Vagina (tissue), 2 donors: ENCODE measurements around the gene KRTAP5-10. TPM values are rescaled to one million over a fixed set of nuclear protein-coding genes. Genes with fewer than 3 reads are reported as not detected.
A peak's percentile ranks its signal among the peaks of the same experiment; 100 is the strongest.
"Not testable (repeated sequence)": the region's sequence is repeated elsewhere in the genome, so short reads cannot be mapped to it uniquely, and the experiment has no call there.

Experiments
- DNase-seq, 2 donors: peaks; one replicate each; pipeline ENCODE4 v3.0.0-alpha.2; 2017; ENCODE audit errors: extremely low spot score in 2 of 2
- H3K27ac ChIP-seq: fragments of 200-600 bp; sonication (generic); one replicate; pipeline ENCODE4 v1.5.1; 2019
- H3K27me3 ChIP-seq: fragments of 200-600 bp; sonication (generic); one replicate; pipeline ENCODE4 v1.5.1; 2019
- H3K36me3 ChIP-seq, 2 donors: fragments of 200-600 bp; sonication (generic); one replicate each; pipeline ENCODE4 v1.5.1; 2017 to 2019
- H3K4me1 ChIP-seq: fragments of 200-600 bp; sonication (generic); one replicate; pipeline ENCODE4 v1.5.1; 2019
- H3K4me3 ChIP-seq, 2 donors: fragments of 200-600 bp; sonication (generic); 1 replicate in 1 of 2; 2 replicates in 1 of 2; pipeline ENCODE4 v1.5.1; 2016 to 2019
- H3K9me3 ChIP-seq: fragments of 200-600 bp; sonication (generic); one replicate; pipeline ENCODE4 v1.5.1; 2019
- POLR2A ChIP-seq, 2 donors: fragments of 450-650 bp; IDR thresholded peaks; one replicate each; pipeline ENCODE4 v1.6.1; 2017; ENCODE audit warnings: antibody characterized with exemption in 2 of 2, mild to moderate bottlenecking in 2 of 2, moderate library complexity in 2 of 2
- POLR2AphosphoS5 ChIP-seq, 2 donors: sonication (generic); formaldehyde crosslinking; IDR thresholded peaks; one replicate each; pipeline ENCODE4 v1.9.0; 2017; ENCODE audit warnings: antibody characterized with exemption in 2 of 2, mild to moderate bottlenecking in 2 of 2, low read depth in 1 of 2; ENCODE audit not compliant: insufficient read depth in 1 of 2
- intact Hi-C: fragments of 100-400 bp; cut with DNase I; formaldehyde crosslinking; loops from one replicate; pipeline ENCODE4 v1.15.1; 2023
- total RNA-seq: library from RNA; depleted of rRNA; stranded (reverse); fragments of >200 nt; gene quantifications from one replicate; pipeline ENCODE4 v1.2.3, GENCODE V29; 2016
- TF ChIP-seq, protein P1 (sequence below), 3 experiments: fragments of 450-650 bp in 2 of 3; fragments of 200-600 bp in 1 of 3; sonication (generic) in 1 of 3; IDR thresholded peaks; one replicate each; pipeline ENCODE4 v1.5.1; 2017 to 2019; ENCODE audit warnings: antibody characterized with exemption in 3 of 3, mild to moderate bottlenecking in 2 of 3, moderate library complexity in 2 of 3

Gene KRTAP5-10
- total RNA-seq, 1 donor from 2014 or later, result not detected

DNA sequence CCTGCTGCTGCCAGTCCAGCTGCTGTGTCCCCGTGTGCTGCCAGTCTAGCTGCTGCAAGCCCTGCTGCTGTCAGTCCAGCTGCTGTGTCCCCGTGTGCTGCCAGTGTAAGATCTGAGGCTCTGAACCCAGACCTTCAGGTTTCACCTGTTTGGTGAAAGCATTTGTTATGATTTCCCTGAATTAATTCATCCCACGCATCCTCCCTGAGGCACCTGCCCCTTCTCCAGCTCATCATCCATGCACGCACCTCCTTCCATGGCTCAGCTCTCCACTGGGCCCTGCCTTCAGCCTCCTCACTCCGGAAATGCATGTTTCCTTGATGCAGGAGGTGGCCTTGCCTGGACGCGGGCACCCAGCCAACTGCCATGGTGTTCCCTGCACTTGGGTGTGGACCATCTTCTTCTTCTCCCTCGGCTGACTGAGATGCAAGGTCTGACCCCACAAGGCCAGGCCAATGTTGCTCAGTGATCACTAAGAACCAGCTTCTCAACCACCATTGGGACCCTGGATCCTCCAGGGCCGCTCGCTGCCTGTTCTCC is 788 bp downstream of the KRTAP5-10 start:
- intact Hi-C loops, result no loop called here
- TF ChIP-seq, protein P1, sequence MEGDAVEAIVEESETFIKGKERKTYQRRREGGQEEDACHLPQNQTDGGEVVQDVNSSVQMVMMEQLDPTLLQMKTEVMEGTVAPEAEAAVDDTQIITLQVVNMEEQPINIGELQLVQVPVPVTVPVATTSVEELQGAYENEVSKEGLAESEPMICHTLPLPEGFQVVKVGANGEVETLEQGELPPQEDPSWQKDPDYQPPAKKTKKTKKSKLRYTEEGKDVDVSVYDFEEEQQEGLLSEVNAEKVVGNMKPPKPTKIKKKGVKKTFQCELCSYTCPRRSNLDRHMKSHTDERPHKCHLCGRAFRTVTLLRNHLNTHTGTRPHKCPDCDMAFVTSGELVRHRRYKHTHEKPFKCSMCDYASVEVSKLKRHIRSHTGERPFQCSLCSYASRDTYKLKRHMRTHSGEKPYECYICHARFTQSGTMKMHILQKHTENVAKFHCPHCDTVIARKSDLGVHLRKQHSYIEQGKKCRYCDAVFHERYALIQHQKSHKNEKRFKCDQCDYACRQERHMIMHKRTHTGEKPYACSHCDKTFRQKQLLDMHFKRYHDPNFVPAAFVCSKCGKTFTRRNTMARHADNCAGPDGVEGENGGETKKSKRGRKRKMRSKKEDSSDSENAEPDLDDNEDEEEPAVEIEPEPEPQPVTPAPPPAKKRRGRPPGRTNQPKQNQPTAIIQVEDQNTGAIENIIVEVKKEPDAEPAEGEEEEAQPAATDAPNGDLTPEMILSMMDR (IDR thresholded peaks at IDR 0.05), result no peak
- TF ChIP-seq POLR2A (IDR thresholded peaks at IDR 0.05) (no peak), POLR2AphosphoS5 (IDR thresholded peaks at IDR 0.05; ENCODE audit: insufficient read depth in 1 of 2, low read depth in 1 of 2) (no peak)
- Histone ChIP-seq H3K4me1 (no peaks in the 10 kb centered on the region), H3K27me3 (no peaks in the 10 kb centered on the region), H3K36me3 (no peaks in the 10 kb centered on the region), H3K9me3 (no peaks in the 10 kb centered on the region), H3K27ac (no peak overlapping the region), H3K4me3 (no peak overlapping the region)
- DNase-seq, result no peak

DNA sequence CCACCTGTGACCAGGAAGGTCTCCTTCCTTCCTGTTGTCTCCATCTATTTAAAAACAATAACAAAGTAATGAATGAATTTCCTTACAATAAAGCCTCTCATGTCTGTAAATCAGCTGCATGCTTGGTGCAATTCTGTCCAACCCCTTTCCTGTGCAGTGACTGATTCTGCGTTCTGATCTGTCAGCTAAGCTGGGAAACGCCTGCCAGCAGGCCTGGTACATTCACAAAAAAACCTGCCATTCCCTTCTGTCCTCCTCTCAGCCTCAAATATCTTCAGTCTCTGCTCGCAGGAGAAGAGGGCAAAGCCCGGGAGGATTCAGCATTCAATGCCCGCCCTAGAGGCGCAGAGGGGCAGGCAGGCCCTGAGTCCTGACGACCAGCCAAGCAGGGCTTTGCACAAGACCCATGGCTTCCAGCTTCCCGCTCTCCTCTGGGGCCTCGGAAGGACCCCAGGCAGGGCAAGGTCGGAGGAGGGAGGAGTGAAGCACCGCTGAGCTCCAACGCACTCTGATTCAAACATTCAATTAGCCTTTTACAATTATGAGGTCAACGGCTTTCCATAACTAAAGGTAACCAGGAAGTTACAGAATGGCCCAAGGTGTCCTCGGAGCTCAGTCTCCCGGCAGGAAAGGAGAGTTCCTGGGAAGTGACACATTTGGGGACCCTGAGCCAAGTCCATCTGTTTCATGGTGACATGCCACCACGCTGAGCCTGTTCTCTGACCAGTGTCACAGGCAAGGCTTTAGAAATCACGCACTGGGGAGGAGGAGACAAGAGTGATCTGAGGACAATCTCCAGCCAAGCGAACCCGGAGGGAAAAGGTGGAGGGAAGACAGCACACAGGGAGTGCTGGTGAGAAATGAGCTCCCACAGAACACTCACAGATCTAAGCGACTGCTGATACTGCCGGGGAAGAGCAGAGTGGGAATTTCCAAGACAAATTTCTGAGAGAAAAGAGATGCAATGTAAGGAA is 1.6 kb downstream of the KRTAP5-10 start:
- H3K4me3 ChIP-seq, H3K4me1 ChIP-seq, intact Hi-C loops, H3K27ac ChIP-seq, DNase-seq, H3K9me3 ChIP-seq, H3K27me3 ChIP-seq, H3K36me3 ChIP-seq: not testable (repeated sequence)

DNA sequence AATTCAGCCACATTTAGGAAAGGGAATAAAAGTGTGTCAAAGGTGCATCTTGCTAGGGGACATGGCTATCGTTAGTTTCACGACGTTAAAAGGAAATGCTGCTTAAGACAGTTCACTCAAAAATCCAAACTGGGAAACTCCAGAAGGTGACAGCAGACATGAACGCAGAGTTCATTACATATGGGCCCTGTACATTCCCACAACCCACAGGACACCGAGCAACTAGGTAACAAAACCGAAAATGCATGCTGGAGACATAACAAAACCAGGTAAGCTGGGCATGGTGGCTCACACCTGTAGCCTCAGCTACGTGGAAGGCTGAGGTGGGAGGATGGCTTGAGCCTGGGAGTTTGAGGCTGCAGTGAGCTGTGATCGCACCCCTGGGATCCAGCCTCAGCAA is 2.3 kb downstream of the KRTAP5-10 start:
- H3K27ac ChIP-seq, DNase-seq, H3K9me3 ChIP-seq, H3K27me3 ChIP-seq, H3K4me3 ChIP-seq, H3K4me1 ChIP-seq, intact Hi-C loops, H3K36me3 ChIP-seq: not testable (repeated sequence)

DNA sequence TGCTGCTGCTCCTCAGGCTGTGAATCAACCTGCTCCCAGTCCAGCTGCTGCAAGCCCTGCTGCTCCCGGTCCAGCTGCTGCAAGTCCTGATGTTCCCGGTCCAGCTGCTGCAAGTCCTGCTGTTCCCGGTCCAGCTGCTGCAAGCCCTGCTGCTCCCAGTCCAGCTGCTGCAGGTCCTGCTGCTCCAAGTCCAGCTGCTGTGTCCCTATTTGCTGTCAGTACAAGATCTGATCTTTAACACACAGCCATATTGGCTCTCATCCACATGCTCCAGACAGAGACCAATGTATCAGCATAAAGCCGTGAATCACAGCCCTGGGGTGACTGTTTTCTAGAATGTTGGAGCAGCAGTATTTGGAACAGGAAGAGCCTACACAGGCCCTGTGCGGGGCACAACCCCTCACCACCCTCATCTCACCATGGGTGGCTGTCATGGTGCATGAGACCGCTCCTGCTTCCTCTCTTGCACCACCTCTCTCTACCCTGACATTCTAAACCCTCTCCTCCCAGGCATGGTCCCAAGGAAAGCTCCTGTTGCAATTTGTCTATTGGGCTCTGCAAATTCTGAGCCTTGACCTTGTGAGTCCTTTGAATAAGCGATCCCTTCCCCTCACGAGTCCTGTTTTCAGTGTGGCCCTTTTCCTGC is 3.5 kb downstream of the KRTAP5-10 start:
- no peaks in the 10 kb centered on the region for H3K4me1 ChIP-seq
- H3K4me3 ChIP-seq, result no peak overlapping the region
- no peaks in the 10 kb centered on the region for H3K9me3 ChIP-seq
- intact Hi-C loops, result no loop called here
- no peaks in the 10 kb centered on the region for H3K36me3 ChIP-seq
- no peaks in the 10 kb centered on the region for H3K27me3 ChIP-seq
- DNase-seq, result no peak
- TF ChIP-seq POLR2AphosphoS5 (IDR thresholded peaks at IDR 0.05; ENCODE audit: insufficient read depth in 1 of 2, low read depth in 1 of 2) (no peak), POLR2A (IDR thresholded peaks at IDR 0.05) (no peak)
- TF ChIP-seq, protein P1 (IDR thresholded peaks at IDR 0.05), result no peak
- H3K27ac ChIP-seq, result no peak overlapping the region

DNA sequence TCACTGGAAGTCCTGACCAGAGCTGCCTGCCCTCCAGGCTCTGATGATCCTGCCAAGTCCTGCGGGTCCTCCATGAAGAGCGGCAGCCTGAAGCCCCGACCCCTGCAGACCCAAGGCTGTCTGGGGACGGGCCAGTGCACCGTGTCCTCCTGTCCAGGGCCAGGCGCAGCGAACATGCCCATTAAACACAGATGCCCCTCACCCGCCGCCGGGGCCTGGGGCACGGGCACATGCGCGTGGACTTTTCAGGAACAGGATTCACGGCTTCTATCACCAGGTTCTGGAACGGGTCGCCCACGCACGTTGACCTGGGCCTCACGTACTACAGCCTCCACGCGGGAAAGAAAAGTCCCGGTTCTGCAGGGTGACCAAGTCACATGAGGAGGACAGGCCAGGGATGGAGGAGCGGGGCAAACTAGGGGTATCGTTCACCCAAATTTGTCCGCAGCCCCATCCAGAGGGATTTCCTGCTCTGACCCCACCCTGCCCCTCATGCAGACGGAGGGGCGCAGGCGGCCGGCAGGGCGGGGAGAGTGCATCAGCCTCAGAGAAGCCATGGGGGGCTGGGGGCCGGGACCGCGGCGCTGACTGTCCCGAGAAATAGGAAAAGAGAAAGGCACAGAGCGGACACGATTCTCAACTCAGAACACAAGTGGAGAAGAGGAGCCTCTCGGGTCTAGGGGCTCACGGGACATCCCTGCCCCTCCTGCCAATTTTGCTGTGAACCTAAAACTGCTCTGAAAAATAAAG is 5.9 kb downstream of the KRTAP5-10 start:
- H3K36me3 ChIP-seq, H3K27me3 ChIP-seq, H3K4me3 ChIP-seq, H3K9me3 ChIP-seq, H3K27ac ChIP-seq, intact Hi-C loops, H3K4me1 ChIP-seq: not testable (repeated sequence)
- peak in 1 of 2 donors; percentile 32 for DNase-seq

DNA sequence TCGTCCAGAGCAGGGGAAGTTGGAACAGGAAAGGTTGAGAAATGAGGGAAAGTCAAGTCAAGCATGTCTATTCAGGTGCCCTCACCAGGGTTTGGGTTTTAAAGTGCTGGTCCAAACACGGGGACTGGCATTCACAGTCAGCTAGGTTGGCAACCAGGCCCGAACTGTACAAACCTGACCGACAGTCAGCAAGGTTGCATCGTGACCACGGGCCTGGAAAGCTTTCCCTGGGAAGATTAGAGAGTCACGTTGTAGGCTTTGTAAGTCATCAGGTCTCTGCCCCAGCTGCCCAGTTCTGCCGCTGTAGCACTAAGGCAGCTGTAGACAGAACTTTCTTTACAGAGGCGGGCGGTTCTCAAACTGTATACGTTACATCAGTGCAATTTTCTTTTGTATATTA is 7.4 kb downstream of the KRTAP5-10 start:
- no peaks in the 10 kb centered on the region for H3K27me3 ChIP-seq
- intact Hi-C loops, result no loop called here
- no peak overlapping the region for H3K4me3 ChIP-seq
- no peaks in the 10 kb centered on the region for H3K36me3 ChIP-seq
- DNase-seq, result no peak
- no peak overlapping the region for H3K27ac ChIP-seq
- H3K9me3 ChIP-seq, result no peaks in the 10 kb centered on the region
- TF ChIP-seq, protein P1 (IDR thresholded peaks at IDR 0.05), result no peak
- TF ChIP-seq POLR2A (IDR thresholded peaks at IDR 0.05), result no peak
- no peak for TF ChIP-seq POLR2AphosphoS5 (IDR thresholded peaks at IDR 0.05; ENCODE audit: insufficient read depth in 1 of 2, low read depth in 1 of 2)
- H3K4me1 ChIP-seq, result no peaks in the 10 kb centered on the region
